HTR-8/SVneo (cell line): ENCODE measurements around the gene MYBL2.
"Not testable (repeated sequence)": the region's sequence is repeated elsewhere in the genome, so short reads cannot be mapped to it uniquely, and the experiment has no call there.

ENCODE experiments used
- DNase-seq: peaks from one replicate; pipeline ENCODE4 v3.0.0; 2011; ENCODE audit warnings: low spot score, mixed read lengths; ENCODE audit not compliant: insufficient read length
- FAIRE-seq: peaks from 2 replicates; lab custom pipeline; 2011; peaks lifted over from hg19 to GRCh38; lab: Jason Lieb, UNC

The MYBL2 gene

GRCh38 chr20:43666376-43667328 is at the start of gene MYBL2:
Gene MYBL2 (plus strand): TSS chr20:43667114. CDS start chr20:43667284, 170 bp downstream.
- FAIRE-seq = peak; percentile 76
- DNase-seq = peak; percentile 96

GRCh38 chr20:43631598-43631997 is 35.3 kb upstream of the MYBL2 start:
- FAIRE-seq = no peak
- DNase-seq = no peak

- DNase-seq = no peak
Observed at GRCh38 chr20:43636429-43636828, 30.5 kb upstream of the MYBL2 start.

GRCh38 chr20:43642548-43642947 is 24.4 kb upstream of the MYBL2 start:
- FAIRE-seq = peak; percentile 93

More at GRCh38 chr20:43636429-43636828, 30.5 kb upstream of the MYBL2 start:
- FAIRE-seq = no peak

GRCh38 chr20:43650997-43651525 is 15.9 kb upstream of the MYBL2 start:
- no peak for DNase-seq
- FAIRE-seq = peak; percentile 28

More at GRCh38 chr20:43642548-43642947, 24.4 kb upstream of the MYBL2 start:
- no peak for DNase-seq

- not testable (repeated sequence) for FAIRE-seq, DNase-seq
Observed at GRCh38 chr20:43651650-43652184, 15.2 kb upstream of the MYBL2 start.

- FAIRE-seq (no peak), DNase-seq (no peak)
Observed at GRCh38 chr20:43653966-43654365, 12.9 kb upstream of the MYBL2 start.

- FAIRE-seq, DNase-seq: not testable (repeated sequence)
Observed at GRCh38 chr20:43655176-43655575, 11.7 kb upstream of the MYBL2 start.

- DNase-seq (no peak), FAIRE-seq (no peak)
Observed at GRCh38 chr20:43655937-43656336, 11.0 kb upstream of the MYBL2 start.

GRCh38 chr20:43658069-43658722 is 8.7 kb upstream of the MYBL2 start:
- FAIRE-seq = peak; percentile 49
- DNase-seq = peak; percentile 74

- no peak for FAIRE-seq
- DNase-seq = no peak
Observed at GRCh38 chr20:43658723-43659419, 8.0 kb upstream of the MYBL2 start.

- DNase-seq (peak; percentile 74), FAIRE-seq (peak; percentile 90)
Observed at GRCh38 chr20:43662943-43663655, 3.8 kb upstream of the MYBL2 start.

- FAIRE-seq = peak; percentile 54
Observed at GRCh38 chr20:43665466-43666176, 1.3 kb upstream of the MYBL2 start.

GRCh38 chr20:43667341-43668132 is 623 bp downstream of the MYBL2 start:
- DNase-seq (peak; percentile 76), FAIRE-seq (peak; percentile 69)

More at GRCh38 chr20:43665466-43666176, 1.3 kb upstream of the MYBL2 start:
- DNase-seq = peak; percentile 67

- DNase-seq (peak; percentile 78), FAIRE-seq (peak; percentile 95)
Observed at GRCh38 chr20:43669332-43669731, 2.4 kb downstream of the MYBL2 start.

- no peak for FAIRE-seq
- no peak for DNase-seq
Observed at GRCh38 chr20:43670423-43670822, 3.5 kb downstream of the MYBL2 start.

GRCh38 chr20:43676368-43676767 is 9.5 kb downstream of the MYBL2 start:
- no peak for DNase-seq
- peak; percentile 84 for FAIRE-seq

GRCh38 chr20:43680981-43681380 is 14.1 kb downstream of the MYBL2 start:
- no peak for DNase-seq
- no peak for FAIRE-seq
